GM12892 (cell line): ENCODE data around the gene CNTNAP2.

Experiments
- POLR2A ChIP-seq: IDR thresholded peaks from 2 replicates; pipeline ENCODE4 v1.6.1; 2011; ENCODE audit warnings: low read depth, low read length, control low read depth
- POLR2AphosphoS5 ChIP-seq: IDR thresholded peaks from 2 replicates; pipeline ENCODE4 v1.6.1; 2011; ENCODE audit warnings: low read depth, low read length, control low read depth
- TAF1 ChIP-seq: IDR thresholded peaks from 2 replicates; pipeline ENCODE4 v1.6.1; 2011; ENCODE audit warnings: low read depth, mild to moderate bottlenecking, control low read depth, low read length, borderline replicate concordance

- TF ChIP-seq POLR2A (no peak), POLR2AphosphoS5 (no peak), TAF1 (no peak)
Measured at GRCh38 chr7:147653456-147653855, 1536.9 kb downstream of the CNTNAP2 start.
